Measurements from ENCODE around the gene CXCL11.

GRCh38 chr4:76074468-76074867 lies 38.6 kb upstream of the CXCL11 start, which contains the start of gene ART3:
- TF ChIP-seq FOXA1 (IDR thresholded peaks at IDR 0.05): no peak
- no peak for TF ChIP-seq FOXA1 (CRISPR knock-in tag; IDR thresholded peaks at IDR 0.05)
- no peak for TF ChIP-seq TP53 (CRISPR knock-in tag; conservative IDR thresholded peaks at IDR 0.05)
- TF ChIP-seq SAFB2 (CRISPR knock-in tag; IDR thresholded peaks at IDR 0.05; ENCODE audit: borderline replicate concordance, low read depth): no peak
- no peak for TF ChIP-seq BHLHE40 (IDR thresholded peaks at IDR 0.05; ENCODE audit: low read length)
